OCI-LY1 (cell line): Measurements from ENCODE around the gene RPS16.

Source experiments
- EZH2 ChIP-seq: fragments of 200-600 bp; sonication (generic), shearing (Covaris generic); IDR thresholded peaks from 2 replicates; pipeline ENCODE4 v1.8.0; 2017; ENCODE audit warnings: borderline replicate concordance, mixed run types, mild to moderate bottlenecking, antibody characterized with exemption, low read length, moderate library complexity, mixed read lengths
- TF ChIP-seq, protein P1 (sequence below): fragments of 200-600 bp; sonication (generic), shearing (Covaris generic); IDR thresholded peaks from 2 replicates; pipeline ENCODE4 v1.5.1; 2017; ENCODE audit warnings: mild to moderate bottlenecking, antibody characterized with exemption, low read length, moderate library complexity, mixed read lengths

DNA sequence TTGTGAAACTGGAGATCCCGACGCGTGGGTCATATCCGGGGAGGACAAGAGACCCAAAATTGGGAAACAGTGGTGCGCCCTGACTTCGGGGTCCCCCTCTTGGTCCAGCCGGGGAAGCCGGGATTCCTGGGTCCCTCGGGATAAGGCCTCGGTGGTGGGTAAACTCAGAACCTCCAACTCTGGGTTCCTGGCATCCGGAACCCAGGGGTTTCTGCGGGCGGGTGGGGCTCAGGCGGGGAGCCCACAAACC, 28.4 kb downstream of the RPS16 start:
- TF ChIP-seq, protein P1, sequence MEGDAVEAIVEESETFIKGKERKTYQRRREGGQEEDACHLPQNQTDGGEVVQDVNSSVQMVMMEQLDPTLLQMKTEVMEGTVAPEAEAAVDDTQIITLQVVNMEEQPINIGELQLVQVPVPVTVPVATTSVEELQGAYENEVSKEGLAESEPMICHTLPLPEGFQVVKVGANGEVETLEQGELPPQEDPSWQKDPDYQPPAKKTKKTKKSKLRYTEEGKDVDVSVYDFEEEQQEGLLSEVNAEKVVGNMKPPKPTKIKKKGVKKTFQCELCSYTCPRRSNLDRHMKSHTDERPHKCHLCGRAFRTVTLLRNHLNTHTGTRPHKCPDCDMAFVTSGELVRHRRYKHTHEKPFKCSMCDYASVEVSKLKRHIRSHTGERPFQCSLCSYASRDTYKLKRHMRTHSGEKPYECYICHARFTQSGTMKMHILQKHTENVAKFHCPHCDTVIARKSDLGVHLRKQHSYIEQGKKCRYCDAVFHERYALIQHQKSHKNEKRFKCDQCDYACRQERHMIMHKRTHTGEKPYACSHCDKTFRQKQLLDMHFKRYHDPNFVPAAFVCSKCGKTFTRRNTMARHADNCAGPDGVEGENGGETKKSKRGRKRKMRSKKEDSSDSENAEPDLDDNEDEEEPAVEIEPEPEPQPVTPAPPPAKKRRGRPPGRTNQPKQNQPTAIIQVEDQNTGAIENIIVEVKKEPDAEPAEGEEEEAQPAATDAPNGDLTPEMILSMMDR = no peak
- no peak for TF ChIP-seq EZH2
